Cardiac fibroblast (primary cell): ENCODE data around the gene SPNS2.

Experiments used
- DNase-seq, 2 donors: peaks; one replicate each; pipeline versions ENCODE4 v3.0.0 to v3.0.0-alpha.2; 2010; ENCODE audit warnings: low read depth in 2 of 2
- H3K4me3 ChIP-seq, 2 donors: replicated peaks in 1 of 2; 1 replicate in 1 of 2; 2 replicates in 1 of 2; pipeline ENCODE4 v1.5.1; 2011; ENCODE audit warnings: low read depth in 2 of 2, low read length in 2 of 2, mild to moderate bottlenecking in 2 of 2, moderate library complexity in 1 of 2
- CTCF ChIP-seq: IDR thresholded peaks from one replicate; pipeline ENCODE4 v1.5.1; 2011; ENCODE audit warnings: low read depth, mild to moderate bottlenecking, low read length, inconsistent platforms

SPNS2 gene

GRCh38 chr17:4529533-4530152, 31.0 kb downstream of the SPNS2 start:
- H3K4me3 ChIP-seq = no peak overlapping the region
- no peak for TF ChIP-seq CTCF
- no peak for DNase-seq

GRCh38 chr17:4530799-4531730, 32.4 kb downstream of the SPNS2 start:
- peak in 1 of 2 donors; percentile 63 for DNase-seq
- no peak for TF ChIP-seq CTCF
- no peak overlapping the region for H3K4me3 ChIP-seq

- TF ChIP-seq CTCF = no peak
- no peak overlapping the region for H3K4me3 ChIP-seq
- no peak for DNase-seq
These were observed 33.5 kb downstream of the SPNS2 start for GRCh38 chr17:4531988-4532736.

- TF ChIP-seq CTCF = no peak
- no peak for DNase-seq
- H3K4me3 ChIP-seq = no peak overlapping the region
These were observed 34.3 kb downstream of the SPNS2 start for GRCh38 chr17:4532860-4533522.

- TF ChIP-seq CTCF = no peak
- no peak for DNase-seq
These were observed 35.1 kb downstream of the SPNS2 start for GRCh38 chr17:4533523-4534504.

More at GRCh38 chr17:4533523-4534504, 35.1 kb downstream of the SPNS2 start:
- H3K4me3 ChIP-seq = no peak overlapping the region
